GM12865 (cell line): ENCODE measurements around the gene ACSM2B.
"Not testable (repeated sequence)": the region's sequence is repeated elsewhere in the genome, so short reads cannot be mapped to it uniquely, and the experiment has no call there.

Experiments used
- DNase-seq: peaks from one replicate; pipeline ENCODE4 v3.0.0; 2010; ENCODE audit warnings: low read depth
- H3K4me3 ChIP-seq: 2 replicates; pipeline ENCODE4 v1.5.1; 2011; ENCODE audit warnings: mild to moderate bottlenecking, low read depth, low read length, control low read depth
- TF ChIP-seq, protein P1 (sequence below): IDR thresholded peaks from 2 replicates; pipeline ENCODE4 v1.5.1; 2011; ENCODE audit warnings: low read length, control low read depth, low read depth, inconsistent platforms; ENCODE audit not compliant: insufficient read depth; ENCODE audit errors: missing control alignments

The ACSM2B gene, protein sequence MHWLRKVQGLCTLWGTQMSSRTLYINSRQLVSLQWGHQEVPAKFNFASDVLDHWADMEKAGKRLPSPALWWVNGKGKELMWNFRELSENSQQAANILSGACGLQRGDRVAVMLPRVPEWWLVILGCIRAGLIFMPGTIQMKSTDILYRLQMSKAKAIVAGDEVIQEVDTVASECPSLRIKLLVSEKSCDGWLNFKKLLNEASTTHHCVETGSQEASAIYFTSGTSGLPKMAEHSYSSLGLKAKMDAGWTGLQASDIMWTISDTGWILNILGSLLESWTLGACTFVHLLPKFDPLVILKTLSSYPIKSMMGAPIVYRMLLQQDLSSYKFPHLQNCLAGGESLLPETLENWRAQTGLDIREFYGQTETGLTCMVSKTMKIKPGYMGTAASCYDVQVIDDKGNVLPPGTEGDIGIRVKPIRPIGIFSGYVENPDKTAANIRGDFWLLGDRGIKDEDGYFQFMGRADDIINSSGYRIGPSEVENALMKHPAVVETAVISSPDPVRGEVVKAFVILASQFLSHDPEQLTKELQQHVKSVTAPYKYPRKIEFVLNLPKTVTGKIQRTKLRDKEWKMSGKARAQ

DNA sequence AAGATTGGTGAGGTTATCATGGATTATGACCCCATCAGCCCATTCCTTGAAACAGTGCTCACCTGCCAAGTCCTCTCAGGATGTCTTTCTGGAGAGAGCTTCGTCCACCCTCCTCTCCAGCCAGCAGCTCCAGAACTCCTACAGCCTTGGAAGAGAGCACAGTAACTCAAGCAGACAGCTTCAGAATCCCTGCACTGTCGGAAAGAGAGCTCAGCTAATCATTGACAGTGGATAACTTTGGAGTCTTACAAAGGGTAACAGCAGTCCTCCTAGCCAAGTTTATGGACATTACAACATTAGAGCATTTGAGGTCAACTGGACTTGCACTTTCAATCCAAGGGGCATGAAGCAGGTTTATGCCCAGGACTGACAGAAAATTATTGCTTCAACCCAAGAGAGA, at the start of gene ACSM2B:
TSS of gene ACSM2B (minus strand) at position 223 of the 400 bp plus-strand sequence. CDS start 11,522 bp downstream, outside the sequence.
- H3K4me3 ChIP-seq, DNase-seq: not testable (repeated sequence)

DNA sequence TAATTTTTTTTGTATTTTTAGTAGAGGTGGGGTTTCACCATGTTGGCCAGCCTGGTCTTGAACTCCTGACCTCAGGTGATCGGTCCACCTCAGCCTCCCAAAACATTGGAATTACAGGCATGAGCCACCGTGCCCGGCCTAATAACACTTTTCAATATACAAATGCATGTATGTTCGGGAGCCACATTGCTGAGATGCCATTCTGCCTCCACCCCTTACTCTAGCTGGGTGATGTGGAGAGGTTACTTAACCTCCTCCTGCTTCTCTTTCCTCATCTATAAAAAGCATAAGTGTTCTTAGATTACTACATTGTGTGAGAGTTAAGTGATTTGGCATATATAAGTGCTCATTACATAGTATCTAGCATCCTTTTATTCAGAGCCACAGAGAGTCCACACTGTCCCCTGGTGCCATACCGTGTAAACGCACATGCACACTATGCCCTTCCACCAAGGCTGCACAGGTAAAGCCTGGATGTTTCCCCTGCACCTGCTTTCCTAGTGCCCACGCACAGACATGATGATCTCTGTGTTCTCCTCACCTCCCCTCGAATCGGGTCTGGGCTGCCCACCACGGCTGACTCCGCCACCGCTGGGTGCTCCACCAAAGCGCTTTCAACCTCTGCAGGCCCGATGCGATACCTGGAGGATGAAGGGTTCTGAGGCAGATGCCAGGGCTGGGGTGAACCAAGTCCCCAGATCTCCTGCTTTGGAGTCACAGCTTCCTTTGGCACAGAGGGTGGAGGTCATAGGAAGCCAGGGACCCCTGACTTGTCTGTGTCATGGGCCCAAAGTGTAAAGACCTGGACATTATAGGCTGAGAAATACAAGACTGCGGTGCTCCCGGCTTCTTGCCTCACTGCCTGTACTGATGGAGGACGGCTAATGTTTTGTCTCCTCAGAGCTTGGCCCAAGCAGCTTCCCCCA, 49.0 kb upstream of the ACSM2B start:
- TF ChIP-seq, protein P1, sequence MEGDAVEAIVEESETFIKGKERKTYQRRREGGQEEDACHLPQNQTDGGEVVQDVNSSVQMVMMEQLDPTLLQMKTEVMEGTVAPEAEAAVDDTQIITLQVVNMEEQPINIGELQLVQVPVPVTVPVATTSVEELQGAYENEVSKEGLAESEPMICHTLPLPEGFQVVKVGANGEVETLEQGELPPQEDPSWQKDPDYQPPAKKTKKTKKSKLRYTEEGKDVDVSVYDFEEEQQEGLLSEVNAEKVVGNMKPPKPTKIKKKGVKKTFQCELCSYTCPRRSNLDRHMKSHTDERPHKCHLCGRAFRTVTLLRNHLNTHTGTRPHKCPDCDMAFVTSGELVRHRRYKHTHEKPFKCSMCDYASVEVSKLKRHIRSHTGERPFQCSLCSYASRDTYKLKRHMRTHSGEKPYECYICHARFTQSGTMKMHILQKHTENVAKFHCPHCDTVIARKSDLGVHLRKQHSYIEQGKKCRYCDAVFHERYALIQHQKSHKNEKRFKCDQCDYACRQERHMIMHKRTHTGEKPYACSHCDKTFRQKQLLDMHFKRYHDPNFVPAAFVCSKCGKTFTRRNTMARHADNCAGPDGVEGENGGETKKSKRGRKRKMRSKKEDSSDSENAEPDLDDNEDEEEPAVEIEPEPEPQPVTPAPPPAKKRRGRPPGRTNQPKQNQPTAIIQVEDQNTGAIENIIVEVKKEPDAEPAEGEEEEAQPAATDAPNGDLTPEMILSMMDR: no peak
- DNase-seq: no peak
- no peak overlapping the region for H3K4me3 ChIP-seq

DNA sequence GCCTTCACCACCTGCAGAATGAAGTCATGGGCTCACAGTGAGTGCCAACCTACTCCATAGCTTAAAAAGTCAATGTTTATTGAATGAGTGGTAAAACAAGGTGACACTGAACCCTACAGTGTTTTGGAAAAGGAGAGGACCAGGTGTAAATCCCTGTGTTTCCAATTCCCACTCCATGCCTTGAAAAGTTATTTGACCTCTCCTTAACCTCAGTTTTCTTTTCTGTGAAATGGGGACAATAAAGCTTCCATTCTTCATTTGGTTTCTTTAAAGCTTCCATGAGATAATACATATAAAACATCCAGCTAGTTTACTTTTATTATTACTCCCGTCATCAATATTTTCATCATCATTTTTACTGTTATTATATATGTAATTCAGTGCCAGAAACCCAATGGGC, 48.0 kb upstream of the ACSM2B start:
- TF ChIP-seq, protein P1: no peak
- H3K4me3 ChIP-seq: no peak overlapping the region
- no peak for DNase-seq

DNA sequence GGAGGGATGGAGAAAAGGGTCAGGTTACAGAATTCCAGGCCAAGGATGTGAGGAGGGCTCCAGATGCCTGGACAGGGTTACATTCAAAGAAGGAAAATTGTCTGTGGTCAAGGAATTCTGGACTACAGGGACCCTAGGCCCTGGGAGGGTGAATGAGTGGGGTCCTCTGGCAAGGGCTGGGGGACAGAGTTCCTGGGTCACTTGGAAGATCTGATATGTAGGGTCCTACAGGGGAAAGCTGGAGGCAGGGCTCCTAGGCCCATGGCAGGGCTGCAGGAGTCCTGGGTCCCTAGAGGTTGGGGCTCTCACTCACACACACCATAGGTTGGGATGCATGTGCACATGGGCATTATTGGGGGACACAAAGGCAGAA, 46.3 kb upstream of the ACSM2B start:
- DNase-seq: no peak
- no peak overlapping the region for H3K4me3 ChIP-seq
- TF ChIP-seq, protein P1: no peak

DNA sequence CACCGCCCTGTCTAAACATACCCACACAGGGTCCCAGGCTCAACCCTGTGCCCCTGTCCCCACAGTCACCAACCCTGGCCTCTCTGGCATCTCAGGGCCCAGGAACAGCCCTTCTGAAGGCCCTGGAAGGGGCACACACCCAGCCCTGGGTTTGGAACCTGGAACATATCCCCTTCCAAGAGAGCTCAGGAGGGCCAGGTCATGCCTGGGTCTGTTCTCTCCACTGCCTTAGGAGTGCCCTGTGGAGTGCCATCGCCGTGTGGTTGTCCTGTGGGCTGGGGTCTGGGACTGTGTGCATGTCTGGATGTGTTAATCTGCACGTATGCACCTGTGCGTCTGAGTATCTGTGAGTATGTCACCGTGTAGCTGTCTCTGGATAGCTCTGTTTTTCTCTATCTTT, 45.2 kb upstream of the ACSM2B start:
- TF ChIP-seq, protein P1: no peak

DNA sequence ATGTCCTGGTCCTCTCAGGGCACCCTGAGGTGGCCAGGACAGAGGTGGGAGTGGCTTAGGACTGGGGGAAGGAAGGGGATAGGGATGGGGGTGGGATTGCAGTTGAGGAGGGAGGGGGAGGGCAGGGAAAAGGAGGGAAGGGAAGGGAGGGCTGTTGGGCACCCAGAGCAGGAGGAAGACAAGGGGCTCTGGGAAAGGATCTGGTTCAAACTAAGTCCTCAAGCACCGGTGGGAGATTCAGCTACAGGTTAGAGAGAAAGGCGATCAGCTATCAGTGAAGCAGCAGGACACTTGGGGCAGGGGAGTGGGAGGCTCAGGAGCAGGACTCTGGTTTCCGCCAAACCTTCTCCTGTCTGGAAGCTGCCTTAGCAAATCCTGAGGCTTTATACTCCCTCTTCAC, 44.6 kb upstream of the ACSM2B start:
- no peak overlapping the region for H3K4me3 ChIP-seq
- TF ChIP-seq, protein P1: no peak
- no peak for DNase-seq

More for the DNA sequence above, 45.2 kb upstream of the ACSM2B start:
- H3K4me3 ChIP-seq: no peak overlapping the region
- DNase-seq: no peak

DNA sequence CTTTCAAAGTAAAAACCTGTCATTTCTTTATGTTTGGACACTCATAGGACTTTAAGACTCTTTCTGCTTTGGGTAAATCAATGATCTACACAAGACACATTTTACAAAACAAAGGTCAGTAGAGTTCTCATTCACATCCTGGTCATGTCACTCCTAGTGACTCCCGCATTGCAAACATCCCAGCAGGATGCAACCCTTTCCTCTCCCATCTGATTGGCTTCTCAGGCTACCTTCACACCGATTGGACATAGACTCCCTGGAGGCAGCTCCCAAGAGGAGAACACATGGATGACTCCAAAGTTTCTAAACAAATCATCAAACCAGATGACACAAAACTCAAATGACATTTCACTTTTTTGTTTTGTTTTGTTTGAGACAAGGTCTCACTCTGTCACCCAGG, 43.8 kb upstream of the ACSM2B start:
- no peak for DNase-seq
- TF ChIP-seq, protein P1: no peak
- H3K4me3 ChIP-seq: no peak overlapping the region
